ENCODE data around the gene SLC1A4.

Gene SLC1A4

GRCh38 chr2:65044097-65044735, 55.0 kb downstream of the SLC1A4 start:
- Histone ChIP-seq H3K14ac (ENCODE audit: low read length) (no peak overlapping the region), H3K9me3 (replicated peaks in 1 of 2; ENCODE audit: control insufficient read depth in 2 of 2, insufficient read depth in 1 of 2, low read depth in 1 of 2, low read length in 2 of 2) (peaks cover 5 to 8% of the 10 kb centered on the region in 2 donors), H3K4me2 (ENCODE audit: insufficient read depth, low read length, poor library complexity, severe bottlenecking) (no peak overlapping the region), H3K36me3 (replicated peaks in 1 of 2; ENCODE audit: control insufficient read depth in 2 of 2, insufficient read depth in 2 of 2, low read length in 2 of 2) (peaks cover 5 to 8% of the 10 kb centered on the region in 2 donors), H3K4me1 (ENCODE audit: control insufficient read depth in 2 of 2, insufficient read depth in 1 of 2, low read depth in 1 of 2, low read length in 2 of 2) (peaks cover 0 to 4% of the 10 kb centered on the region in 2 donors), H2AFZ (ENCODE audit: low read length) (no peak overlapping the region), H4K8ac (ENCODE audit: low read depth, low read length) (no peak overlapping the region), H2BK12ac (ENCODE audit: low read length) (no peak overlapping the region), H3K23ac (ENCODE audit: low read depth, low read length, poor library complexity) (no peak overlapping the region), H3K27me3 (ENCODE audit: control insufficient read depth in 3 of 3, insufficient read depth in 3 of 3, low read depth in 1 of 3, low read length in 3 of 3) (no peaks in the 10 kb centered on the region), H4K91ac (ENCODE audit: low read depth, low read length, poor library complexity) (no peak overlapping the region), H2BK15ac (ENCODE audit: low read length) (no peak overlapping the region), H3K18ac (ENCODE audit: low read length) (no peak overlapping the region), H3K9ac (ENCODE audit: low read depth, low read length, poor library complexity) (no peak overlapping the region), H3K4me3 (ENCODE audit: low read length in 2 of 2) (no peak overlapping the region), H3K79me1 (ENCODE audit: low read depth, low read length) (no peaks in the 10 kb centered on the region), H3K4ac (ENCODE audit: low read length) (no peak overlapping the region), H2AK5ac (ENCODE audit: low read depth, low read length) (no peak overlapping the region), H2BK5ac (ENCODE audit: low read length) (no peak overlapping the region), H3K27ac (replicated peaks; ENCODE audit: low read length) (no peak overlapping the region), H2BK120ac (ENCODE audit: low read depth, low read length) (no peak overlapping the region)
- no peak for DNase-seq (ENCODE audit: low spot score)
- no CpG with 5 or more reads among the region's 7 CpGs for WGBS, 2 donors (ENCODE audit: extremely low coverage in 2 of 2, insufficient read length in 2 of 2, insufficient replicate concordance in 1 of 2)

GRCh38 chr2:65045651-65046050, 56.5 kb downstream of the SLC1A4 start:
- H3K23ac ChIP-seq (ENCODE audit: low read depth, low read length, poor library complexity), result no peak overlapping the region
- no CpG with 5 or more reads among the region's 10 CpGs for WGBS, 2 donors (ENCODE audit: extremely low coverage in 2 of 2, insufficient read length in 2 of 2, insufficient replicate concordance in 1 of 2)
- no peak overlapping the region for H2BK120ac ChIP-seq (ENCODE audit: low read depth, low read length)
- peaks cover 0 to 4% of the 10 kb centered on the region in 2 donors for H3K36me3 ChIP-seq (replicated peaks in 1 of 2; ENCODE audit: control insufficient read depth in 2 of 2, insufficient read depth in 2 of 2, low read length in 2 of 2)
- no peak overlapping the region for H2BK5ac ChIP-seq (ENCODE audit: low read length)
- H3K9ac ChIP-seq (ENCODE audit: low read depth, low read length, poor library complexity), result no peak overlapping the region
- no peak overlapping the region for H3K4me2 ChIP-seq (ENCODE audit: insufficient read depth, low read length, poor library complexity, severe bottlenecking)
- H3K4ac ChIP-seq (ENCODE audit: low read length), result no peak overlapping the region
- H2AFZ ChIP-seq (ENCODE audit: low read length), result no peak overlapping the region
- no peak overlapping the region for H2BK15ac ChIP-seq (ENCODE audit: low read length)
- no peak overlapping the region for H3K14ac ChIP-seq (ENCODE audit: low read length)
- H4K91ac ChIP-seq (ENCODE audit: low read depth, low read length, poor library complexity), result no peak overlapping the region
- H3K4me1 ChIP-seq (ENCODE audit: control insufficient read depth in 2 of 2, insufficient read depth in 1 of 2, low read depth in 1 of 2, low read length in 2 of 2), result peaks cover 0 to 4% of the 10 kb centered on the region in 2 donors
- no peak overlapping the region for H3K27ac ChIP-seq (replicated peaks; ENCODE audit: low read length)
- no peak overlapping the region for H3K4me3 ChIP-seq (ENCODE audit: low read length in 2 of 2)
- H3K79me1 ChIP-seq (ENCODE audit: low read depth, low read length), result no peaks in the 10 kb centered on the region
- no peak overlapping the region for H4K8ac ChIP-seq (ENCODE audit: low read depth, low read length)
- H2BK12ac ChIP-seq (ENCODE audit: low read length), result no peak overlapping the region
- H3K27me3 ChIP-seq (ENCODE audit: control insufficient read depth in 3 of 3, insufficient read depth in 3 of 3, low read depth in 1 of 3, low read length in 3 of 3), result no peaks in the 10 kb centered on the region
- H2AK5ac ChIP-seq (ENCODE audit: low read depth, low read length), result no peak overlapping the region
- H3K18ac ChIP-seq (ENCODE audit: low read length), result no peak overlapping the region
- peaks cover 5 to 8% of the 10 kb centered on the region in 2 donors for H3K9me3 ChIP-seq (replicated peaks in 1 of 2; ENCODE audit: control insufficient read depth in 2 of 2, insufficient read depth in 1 of 2, low read depth in 1 of 2, low read length in 2 of 2)
- peak; percentile 32 for DNase-seq (ENCODE audit: low spot score)

GRCh38 chr2:65046633-65047407, 57.6 kb downstream of the SLC1A4 start:
- Histone ChIP-seq H3K23ac (ENCODE audit: low read depth, low read length, poor library complexity) (no peak overlapping the region), H3K9ac (ENCODE audit: low read depth, low read length, poor library complexity) (no peak overlapping the region), H3K9me3 (replicated peaks in 1 of 2; ENCODE audit: control insufficient read depth in 2 of 2, insufficient read depth in 1 of 2, low read depth in 1 of 2, low read length in 2 of 2) (peaks cover 5 to 13% of the 10 kb centered on the region in 2 donors), H3K27ac (replicated peaks; ENCODE audit: low read length) (no peak overlapping the region), H4K8ac (ENCODE audit: low read depth, low read length) (no peak overlapping the region), H3K27me3 (ENCODE audit: control insufficient read depth in 3 of 3, insufficient read depth in 3 of 3, low read depth in 1 of 3, low read length in 3 of 3) (no peaks in the 10 kb centered on the region), H3K4ac (ENCODE audit: low read length) (no peak overlapping the region), H4K91ac (ENCODE audit: low read depth, low read length, poor library complexity) (no peak overlapping the region), H2BK15ac (ENCODE audit: low read length) (no peak overlapping the region), H3K18ac (ENCODE audit: low read length) (no peak overlapping the region), H2BK5ac (ENCODE audit: low read length) (no peak overlapping the region), H2BK12ac (ENCODE audit: low read length) (no peak overlapping the region), H2AFZ (ENCODE audit: low read length) (no peak overlapping the region), H3K36me3 (replicated peaks in 1 of 2; ENCODE audit: control insufficient read depth in 2 of 2, insufficient read depth in 2 of 2, low read length in 2 of 2) (peaks cover 0 to 4% of the 10 kb centered on the region in 2 donors), H2AK5ac (ENCODE audit: low read depth, low read length) (no peak overlapping the region), H3K79me1 (ENCODE audit: low read depth, low read length) (no peaks in the 10 kb centered on the region), H3K4me2 (ENCODE audit: insufficient read depth, low read length, poor library complexity, severe bottlenecking) (no peak overlapping the region), H2BK120ac (ENCODE audit: low read depth, low read length) (no peak overlapping the region), H3K4me1 (ENCODE audit: control insufficient read depth in 2 of 2, insufficient read depth in 1 of 2, low read depth in 1 of 2, low read length in 2 of 2) (peaks cover 0 to 4% of the 10 kb centered on the region in 2 donors), H3K14ac (ENCODE audit: low read length) (no peak overlapping the region), H3K4me3 (ENCODE audit: low read length in 2 of 2) (no peak overlapping the region)
- WGBS, 2 donors (ENCODE audit: extremely low coverage in 2 of 2, insufficient read length in 2 of 2, insufficient replicate concordance in 1 of 2), result no CpG with 5 or more reads among the region's 11 CpGs
- DNase-seq (ENCODE audit: low spot score), result no peak

GRCh38 chr2:65049010-65049639, 59.9 kb downstream of the SLC1A4 start:
- Histone ChIP-seq H3K27ac (replicated peaks; ENCODE audit: low read length) (no peak overlapping the region), H3K27me3 (ENCODE audit: control insufficient read depth in 3 of 3, insufficient read depth in 3 of 3, low read depth in 1 of 3, low read length in 3 of 3) (no peaks in the 10 kb centered on the region), H3K4me2 (ENCODE audit: insufficient read depth, low read length, poor library complexity, severe bottlenecking) (no peak overlapping the region), H2BK12ac (ENCODE audit: low read length) (no peak overlapping the region), H2BK15ac (ENCODE audit: low read length) (no peak overlapping the region), H2BK5ac (ENCODE audit: low read length) (no peak overlapping the region), H3K18ac (ENCODE audit: low read length) (no peak overlapping the region), H3K9me3 (replicated peaks in 1 of 2; ENCODE audit: control insufficient read depth in 2 of 2, insufficient read depth in 1 of 2, low read depth in 1 of 2, low read length in 2 of 2) (peaks cover 5 to 15% of the 10 kb centered on the region in 2 donors), H3K79me1 (ENCODE audit: low read depth, low read length) (no peaks in the 10 kb centered on the region), H4K91ac (ENCODE audit: low read depth, low read length, poor library complexity) (no peak overlapping the region), H3K23ac (ENCODE audit: low read depth, low read length, poor library complexity) (no peak overlapping the region), H2BK120ac (ENCODE audit: low read depth, low read length) (no peak overlapping the region), H3K9ac (ENCODE audit: low read depth, low read length, poor library complexity) (no peak overlapping the region), H3K4me1 (ENCODE audit: control insufficient read depth in 2 of 2, insufficient read depth in 1 of 2, low read depth in 1 of 2, low read length in 2 of 2) (peaks cover 0 to 4% of the 10 kb centered on the region in 2 donors), H2AK5ac (ENCODE audit: low read depth, low read length) (no peak overlapping the region), H3K4me3 (ENCODE audit: low read length in 2 of 2) (no peak overlapping the region), H3K36me3 (replicated peaks in 1 of 2; ENCODE audit: control insufficient read depth in 2 of 2, insufficient read depth in 2 of 2, low read length in 2 of 2) (peaks cover 0 to 3% of the 10 kb centered on the region in 2 donors), H4K8ac (ENCODE audit: low read depth, low read length) (no peak overlapping the region), H3K4ac (ENCODE audit: low read length) (no peak overlapping the region), H3K14ac (ENCODE audit: low read length) (no peak overlapping the region), H2AFZ (ENCODE audit: low read length) (no peak overlapping the region)
- no peak for DNase-seq (ENCODE audit: low spot score)
- WGBS, 2 donors (ENCODE audit: extremely low coverage in 2 of 2, insufficient read length in 2 of 2, insufficient replicate concordance in 1 of 2), result no CpG with 5 or more reads among the region's 1 CpG
